ENCODE data around the gene BNIP3.

Gene BNIP3, protein sequence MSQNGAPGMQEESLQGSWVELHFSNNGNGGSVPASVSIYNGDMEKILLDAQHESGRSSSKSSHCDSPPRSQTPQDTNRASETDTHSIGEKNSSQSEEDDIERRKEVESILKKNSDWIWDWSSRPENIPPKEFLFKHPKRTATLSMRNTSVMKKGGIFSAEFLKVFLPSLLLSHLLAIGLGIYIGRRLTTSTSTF

DNA sequence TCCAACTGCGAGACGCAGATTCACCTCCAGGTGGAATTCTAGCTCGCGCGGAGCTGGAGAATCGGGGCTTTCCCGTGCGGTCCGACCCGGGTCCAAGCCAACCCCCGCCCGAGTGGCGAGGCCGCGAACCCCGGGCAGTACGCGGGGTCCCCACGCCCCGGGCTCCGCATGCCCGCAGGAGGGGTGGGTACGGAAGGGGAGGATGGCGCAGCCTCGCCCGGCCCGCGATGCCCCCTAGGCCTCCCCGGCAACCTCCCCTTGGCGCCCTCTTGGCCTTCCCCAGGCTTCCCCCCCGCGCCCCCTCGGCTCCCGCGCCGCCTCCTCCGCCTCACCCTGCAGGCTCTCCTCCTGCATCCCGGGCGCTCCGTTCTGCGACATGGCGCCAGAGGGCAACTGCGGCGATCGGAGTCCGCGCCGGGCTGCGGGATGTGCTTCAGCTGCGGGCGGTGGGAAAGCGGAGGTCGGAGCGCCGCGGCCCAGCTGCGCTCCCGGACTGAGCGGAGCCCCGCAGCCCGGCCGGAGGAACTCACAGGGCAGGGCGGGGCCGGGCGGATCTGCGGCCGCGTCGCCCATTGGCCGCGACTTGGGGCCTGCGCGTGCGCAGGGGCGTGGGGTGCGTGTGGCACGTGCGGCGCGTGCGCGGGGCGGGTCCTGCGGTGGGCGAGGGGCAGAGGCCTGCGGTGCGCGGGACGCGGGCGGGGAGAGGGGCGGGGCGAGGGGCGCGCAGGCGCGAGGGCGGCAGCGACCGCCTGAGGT, at the start of gene BNIP3:
Gene BNIP3, minus strand, starts transcription at position 495 of the 756 bp plus-strand sequence. Its CDS starts 117 bp downstream, at position 378.
- DNase-seq, result peak; percentile 97

DNA sequence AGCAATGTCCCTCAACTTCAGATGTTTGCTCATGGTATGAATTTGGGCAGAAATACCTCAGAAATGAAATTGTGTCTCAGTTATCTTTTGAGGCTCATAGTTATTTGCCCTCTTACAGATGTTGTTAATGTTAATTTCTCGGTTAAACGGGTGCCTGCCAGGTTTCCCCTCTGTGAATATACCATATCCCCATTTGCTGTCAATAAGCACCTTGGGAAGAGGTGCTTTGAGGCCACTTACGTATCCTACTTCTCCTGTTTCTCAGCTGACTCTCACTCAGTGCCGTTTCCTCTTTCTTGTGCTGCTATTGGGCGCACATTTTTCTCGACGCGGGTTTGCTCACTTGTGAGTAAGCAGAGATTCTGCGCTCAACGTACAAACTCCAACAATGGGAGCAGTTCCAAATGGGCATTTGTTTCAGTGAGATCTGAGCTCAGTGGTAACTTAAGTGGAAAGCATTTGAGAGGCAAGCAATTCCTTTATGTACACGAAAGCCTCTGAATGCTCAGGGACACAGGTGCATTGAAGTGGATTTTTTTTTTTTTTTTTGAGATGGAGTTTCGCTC, 49.3 kb upstream of the BNIP3 start:
- no peak for DNase-seq

DNA sequence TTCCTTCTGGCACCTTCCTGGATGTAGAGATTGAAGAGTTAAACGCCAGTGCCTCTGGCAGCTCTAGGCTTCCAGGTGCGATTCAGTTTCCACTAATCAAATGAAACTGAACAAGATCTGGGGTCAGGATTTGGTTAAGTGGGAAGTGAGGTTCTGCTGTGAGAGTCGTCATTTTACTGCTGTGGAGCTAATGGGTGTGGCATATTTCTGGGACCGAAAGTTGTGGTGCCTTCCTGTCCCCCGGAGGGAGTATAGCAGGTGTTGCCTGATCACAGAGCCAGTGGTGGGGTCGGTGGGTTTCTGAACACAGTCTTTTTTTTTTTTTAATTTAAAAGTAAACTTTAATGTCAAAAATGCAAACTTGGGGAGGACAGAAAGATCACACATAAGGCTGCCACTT, 47.0 kb upstream of the BNIP3 start:
- DNase-seq, result no peak

DNA sequence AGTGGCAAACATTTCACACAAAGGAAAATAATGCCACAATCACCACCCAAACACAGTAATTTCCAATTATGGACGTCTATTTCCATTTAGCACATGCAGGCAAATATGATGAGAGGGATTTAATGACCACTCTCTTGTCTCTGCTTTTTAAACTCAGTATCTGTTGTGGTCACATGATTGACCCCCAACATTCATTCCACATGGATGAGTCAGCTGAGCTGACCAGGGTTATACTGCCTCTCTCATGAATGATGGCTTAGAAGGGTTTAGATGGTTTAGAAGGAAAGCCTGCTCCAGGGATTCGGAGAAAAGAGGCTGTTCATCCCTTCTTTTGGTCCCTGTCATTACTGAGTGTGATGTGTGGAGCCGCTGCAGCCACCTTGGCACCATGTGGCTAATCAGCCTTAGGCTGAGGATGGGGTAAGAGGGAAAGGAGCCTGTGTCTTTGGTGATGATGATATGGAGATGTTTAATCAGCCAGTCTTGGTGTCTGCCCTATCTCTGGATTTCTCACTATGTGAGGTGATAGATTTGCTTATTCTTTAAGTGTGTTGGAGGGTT, 45.8 kb upstream of the BNIP3 start:
- no peak for DNase-seq

DNA sequence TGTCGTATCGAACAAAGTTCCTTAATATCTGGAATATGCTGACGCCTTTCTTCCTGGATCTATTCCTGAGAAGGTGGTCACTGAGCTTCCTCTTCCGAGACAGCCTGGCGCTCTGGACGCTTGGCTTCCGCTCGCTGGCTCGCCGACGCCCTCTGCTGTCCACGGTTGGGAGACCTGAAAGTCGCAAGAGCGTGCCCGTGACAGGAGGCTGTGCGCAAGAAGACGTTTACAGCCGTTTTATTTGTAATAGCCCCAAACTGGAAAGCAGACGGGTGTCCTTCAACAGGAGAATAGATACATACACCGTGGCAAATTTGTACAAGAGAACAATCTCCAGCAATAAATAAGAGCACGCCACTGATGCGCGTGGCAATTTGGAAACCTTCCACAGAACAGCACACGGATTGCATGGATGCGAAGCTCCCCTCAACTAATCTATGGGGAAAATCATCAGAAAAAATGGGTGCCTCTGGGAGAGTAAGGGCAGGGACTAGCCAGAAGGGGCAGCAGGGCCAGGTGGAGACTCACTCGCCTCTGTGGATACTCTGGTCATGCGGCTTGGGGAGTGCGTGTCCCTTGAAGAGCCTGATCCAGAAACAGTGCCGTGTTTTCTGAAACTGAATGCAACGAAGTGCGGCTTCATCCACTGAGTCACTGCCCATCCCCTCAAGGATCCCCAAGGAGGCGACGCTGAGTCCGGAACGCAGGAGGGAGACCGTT, 41.5 kb upstream of the BNIP3 start:
- DNase-seq, result no peak

DNA sequence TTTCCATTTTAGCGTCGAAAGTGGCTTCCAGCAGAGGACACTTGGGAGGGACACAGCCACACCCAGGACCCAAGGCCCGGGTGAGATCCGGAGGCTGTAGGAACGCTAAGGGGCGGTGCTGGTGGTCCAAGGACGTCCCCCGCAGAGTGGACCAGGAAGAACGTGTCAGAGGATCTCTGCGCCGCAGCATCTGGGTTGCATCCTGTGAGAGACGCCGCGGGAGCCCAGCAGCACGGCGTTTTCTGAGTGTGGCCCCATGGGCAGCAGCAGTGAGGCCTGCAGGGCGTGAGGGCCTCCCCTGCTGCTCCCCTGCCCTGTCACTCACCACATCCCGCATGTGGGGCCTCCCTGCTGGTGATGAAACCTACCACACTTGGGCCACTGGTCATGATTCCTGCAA, 40.5 kb upstream of the BNIP3 start:
- no peak for DNase-seq

DNA sequence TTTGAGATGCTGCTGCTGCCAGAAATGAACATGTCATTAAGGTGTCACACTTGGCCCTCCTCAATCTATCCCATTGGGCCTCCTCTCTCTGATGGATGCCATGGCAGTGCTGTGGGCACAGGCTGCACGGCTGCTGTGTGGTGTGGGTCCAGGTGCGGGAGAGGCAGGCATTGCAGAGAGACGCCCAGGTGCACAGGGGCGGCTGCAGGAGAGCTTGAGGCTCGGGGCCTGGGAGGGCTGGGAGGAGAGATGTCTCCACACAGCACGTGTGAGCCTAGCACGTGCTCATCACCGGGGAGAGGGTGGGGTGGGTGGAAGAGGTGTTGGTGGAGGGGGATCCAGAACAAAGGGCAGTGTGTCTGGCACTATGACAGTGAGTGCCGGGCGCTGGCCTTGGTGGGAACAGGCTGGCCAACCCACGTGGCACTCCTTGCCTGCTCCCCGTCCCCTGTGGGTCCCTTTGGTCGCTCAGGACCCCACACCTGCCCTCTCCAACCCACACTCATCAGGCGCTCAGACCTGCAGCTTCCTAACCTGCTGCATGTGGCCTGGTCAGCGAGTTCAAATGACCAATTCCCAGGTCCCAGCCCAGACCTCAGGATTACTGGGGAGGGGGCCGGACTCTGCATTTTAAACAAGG, 39.9 kb upstream of the BNIP3 start:
- no peak for DNase-seq

DNA sequence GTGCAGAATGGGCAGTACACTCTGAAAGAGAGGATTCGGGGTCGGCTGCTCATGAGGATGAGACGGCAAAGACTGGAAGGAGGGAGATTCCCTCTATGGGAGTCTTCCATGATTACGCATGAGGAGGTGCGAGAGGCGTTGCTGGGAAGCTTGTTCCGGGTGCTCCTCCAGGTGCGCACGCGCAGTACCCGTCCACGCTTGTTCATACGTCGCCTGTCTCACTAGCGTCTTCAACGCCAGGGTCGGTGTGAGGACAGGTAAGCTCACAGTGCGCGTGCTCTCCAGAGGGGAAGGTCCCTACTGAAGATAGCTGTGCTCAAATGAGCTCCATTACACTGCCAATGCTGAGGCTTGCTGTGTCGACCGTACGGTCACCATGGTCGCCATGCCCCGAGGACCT, 39.3 kb upstream of the BNIP3 start:
- no peak for DNase-seq

DNA sequence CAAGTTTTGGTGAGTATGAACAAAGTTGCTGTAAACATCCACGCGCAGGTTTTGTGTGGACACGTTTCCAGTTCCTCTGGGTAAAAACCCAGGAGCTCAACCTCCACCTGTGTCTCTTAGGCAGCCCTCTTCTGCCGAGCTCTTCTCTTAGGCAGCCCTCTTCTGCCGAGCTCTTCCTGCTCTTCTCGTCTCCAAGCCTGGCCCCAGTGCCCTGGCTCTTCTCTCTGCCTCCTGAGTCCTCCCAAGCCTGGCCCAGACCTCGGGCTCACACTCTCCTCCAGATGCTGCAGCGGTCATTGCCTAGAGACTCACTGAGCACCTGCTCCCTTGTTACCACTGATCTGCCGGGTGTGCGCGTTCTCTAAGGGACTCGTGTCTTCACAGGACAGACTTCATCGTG, 38.7 kb upstream of the BNIP3 start:
- no peak for DNase-seq

DNA sequence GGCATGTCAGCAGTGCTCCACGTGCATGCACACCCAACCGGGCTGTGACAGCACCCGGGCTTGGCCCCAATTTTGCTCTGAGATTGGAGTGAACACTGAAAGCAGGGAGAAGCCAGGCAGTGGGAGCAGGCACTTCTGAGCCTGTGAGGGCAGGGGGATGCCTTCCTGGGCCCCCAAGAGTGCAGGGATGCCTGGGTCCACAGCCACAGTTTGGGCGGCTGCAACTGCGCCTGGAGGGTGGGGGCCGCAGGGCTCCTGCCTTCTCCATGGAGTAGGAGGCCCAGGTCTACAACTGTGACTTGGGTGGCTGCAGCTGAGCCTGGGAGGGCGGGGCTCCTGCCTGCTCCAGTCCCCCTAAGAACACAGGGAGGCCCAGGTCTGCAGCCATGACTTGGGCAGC, 37.6 kb upstream of the BNIP3 start:
- no peak for DNase-seq

DNA sequence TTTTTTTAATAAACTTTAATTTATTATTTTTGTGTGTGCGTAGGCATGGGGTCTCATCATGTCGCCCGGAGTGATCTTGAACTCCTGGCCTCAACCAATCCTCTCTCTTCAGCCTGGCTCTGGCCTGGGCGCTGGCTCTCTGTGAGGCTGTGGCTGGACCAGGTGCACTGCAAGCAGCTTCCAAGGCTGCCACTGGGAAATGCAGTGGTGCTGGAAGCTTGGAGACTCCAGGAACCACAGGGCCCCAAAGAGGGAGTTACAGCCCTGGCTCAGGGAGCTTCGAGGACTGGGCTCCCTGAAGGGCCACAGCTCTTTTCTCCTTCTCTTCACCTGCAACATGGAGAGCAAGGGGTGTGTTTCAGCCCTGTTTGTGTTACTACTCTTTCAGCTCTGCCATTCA, 36.7 kb upstream of the BNIP3 start:
- no peak for DNase-seq

DNA sequence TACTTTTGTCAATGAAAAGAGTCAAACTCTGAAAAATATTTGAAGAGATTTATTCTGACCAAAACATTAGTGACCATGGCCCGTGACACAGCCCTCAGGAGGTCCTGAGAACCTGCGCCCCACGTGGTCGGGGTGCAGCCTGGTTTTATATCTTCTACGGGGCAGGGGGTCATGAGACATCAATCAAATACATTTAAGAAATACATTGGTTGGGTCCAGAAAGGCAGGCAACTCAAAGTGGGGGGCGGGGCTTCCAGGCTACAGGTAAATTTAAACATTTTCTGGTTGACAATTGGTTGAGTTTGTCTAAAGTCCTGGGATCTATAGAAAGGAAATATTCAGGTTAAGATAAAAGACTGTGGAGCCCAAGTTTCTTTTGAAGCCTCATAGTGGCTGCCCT, 34.8 kb upstream of the BNIP3 start:
- DNase-seq, result no peak

DNA sequence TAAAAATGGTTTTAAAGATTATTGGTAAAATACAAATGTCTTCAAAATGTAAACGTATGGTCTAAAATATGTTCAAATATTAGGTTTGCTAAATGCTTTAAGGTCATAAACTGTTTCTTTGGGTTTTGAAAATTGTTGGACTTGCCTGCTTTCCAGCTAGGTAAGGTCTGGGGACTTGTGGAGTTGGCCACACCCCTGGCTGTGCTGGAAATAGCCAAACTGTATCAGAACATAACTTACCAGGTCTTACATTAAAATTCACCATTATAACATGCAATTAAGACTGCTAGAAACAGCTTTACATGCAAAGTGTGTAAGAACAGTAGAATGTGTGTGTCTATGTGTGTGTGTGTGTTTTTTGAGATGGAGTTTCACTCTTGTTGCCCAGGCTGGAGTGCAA, 29.7 kb upstream of the BNIP3 start:
- DNase-seq, result no peak

DNA sequence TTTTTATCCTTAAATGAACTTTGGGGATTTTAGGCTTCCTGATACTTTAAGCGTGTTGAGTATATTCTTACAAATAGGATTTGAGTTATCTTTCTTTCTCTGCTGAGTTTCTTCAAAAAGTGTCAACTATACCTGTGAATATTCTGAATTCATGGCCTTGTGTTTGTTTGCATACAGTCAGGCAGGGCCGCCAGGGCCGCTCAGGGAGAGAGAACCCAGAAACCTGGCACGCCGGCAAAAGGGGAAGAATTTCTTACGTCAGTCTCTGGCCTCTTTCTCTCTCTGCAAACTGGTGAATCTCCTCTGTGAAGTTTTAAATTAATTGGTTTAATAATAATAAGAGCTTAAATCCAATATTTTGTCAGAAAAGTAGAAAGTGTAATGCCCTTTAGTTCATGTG, 29.3 kb upstream of the BNIP3 start:
- no peak for DNase-seq

DNA sequence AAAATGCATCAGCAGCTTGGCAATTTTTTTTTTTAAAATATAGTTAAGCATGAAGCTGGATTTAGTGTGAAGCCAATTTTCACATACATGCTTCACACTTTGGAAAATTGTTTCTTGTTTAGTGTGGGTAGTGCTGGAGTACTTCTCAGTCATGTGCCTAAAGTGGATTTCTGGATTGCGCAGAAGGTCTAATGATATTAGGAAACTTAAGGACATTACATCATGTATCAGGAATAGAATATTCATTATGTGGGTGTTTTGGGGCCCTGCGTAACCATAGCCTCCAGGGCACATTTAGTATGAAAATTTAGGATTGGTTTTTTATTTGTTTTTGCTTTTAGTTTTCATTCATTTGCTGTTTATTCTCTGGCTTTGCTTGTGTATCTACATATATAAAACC, 28.8 kb upstream of the BNIP3 start:
- DNase-seq, result no peak

DNA sequence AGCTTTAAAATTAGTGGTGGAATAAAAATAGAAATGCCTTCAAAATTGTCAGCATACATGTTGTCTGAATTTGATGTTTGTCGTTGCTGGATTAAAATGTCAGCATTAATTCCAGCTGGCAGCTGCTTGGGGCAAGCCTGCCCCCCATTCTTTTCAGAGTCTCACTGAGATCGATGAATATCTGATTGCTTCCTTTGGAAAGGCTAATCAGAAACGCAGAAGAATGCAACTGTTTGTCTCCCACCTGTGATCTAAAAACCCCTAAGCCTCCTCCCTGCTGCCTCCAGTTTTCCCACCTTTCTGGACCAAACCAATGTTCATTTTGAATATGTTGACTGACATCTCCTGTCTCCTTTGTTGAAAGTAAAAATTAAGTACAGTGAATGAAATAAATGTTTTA, 27.9 kb upstream of the BNIP3 start:
- DNase-seq, result no peak

DNA sequence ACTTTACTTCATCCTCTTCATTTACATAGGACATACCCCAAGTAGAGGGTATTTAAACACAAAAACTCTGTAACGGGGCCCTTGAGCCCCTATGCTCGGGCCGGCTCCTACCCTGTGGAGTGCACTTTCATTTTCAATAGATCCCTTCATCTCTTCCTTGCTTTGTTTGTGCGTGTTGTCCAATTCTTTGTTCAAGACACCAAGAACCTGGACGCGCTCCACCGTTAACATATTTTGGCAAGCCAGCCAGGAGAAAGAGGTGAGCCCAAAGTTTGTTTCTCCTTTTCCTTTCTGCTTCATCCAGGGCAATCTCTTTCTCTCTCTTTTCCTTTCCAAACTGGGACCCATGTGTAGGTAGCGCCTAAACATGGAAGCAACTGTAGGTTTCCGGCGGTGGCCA, 26.0 kb upstream of the BNIP3 start:
- DNase-seq, result no peak

DNA sequence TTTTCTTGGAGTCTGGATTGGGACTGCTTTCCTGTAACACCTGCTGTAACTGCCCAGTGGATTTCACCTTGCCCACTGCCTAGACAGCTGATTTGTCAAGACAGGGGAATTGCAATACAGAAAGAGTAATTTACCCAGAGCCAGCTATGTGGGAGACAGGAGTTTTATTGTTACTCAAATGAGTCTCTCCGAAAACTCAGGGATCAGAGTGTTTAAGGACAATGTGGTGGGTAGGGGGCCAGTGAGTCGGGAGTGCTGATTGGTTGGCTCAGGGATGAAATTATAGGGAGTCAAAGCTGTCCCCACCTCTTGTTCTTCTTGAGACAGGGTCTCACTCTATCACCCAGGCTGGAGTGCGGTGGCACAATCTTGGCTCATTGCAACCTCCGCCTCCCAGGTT, 25.2 kb upstream of the BNIP3 start:
- no peak for DNase-seq

DNA sequence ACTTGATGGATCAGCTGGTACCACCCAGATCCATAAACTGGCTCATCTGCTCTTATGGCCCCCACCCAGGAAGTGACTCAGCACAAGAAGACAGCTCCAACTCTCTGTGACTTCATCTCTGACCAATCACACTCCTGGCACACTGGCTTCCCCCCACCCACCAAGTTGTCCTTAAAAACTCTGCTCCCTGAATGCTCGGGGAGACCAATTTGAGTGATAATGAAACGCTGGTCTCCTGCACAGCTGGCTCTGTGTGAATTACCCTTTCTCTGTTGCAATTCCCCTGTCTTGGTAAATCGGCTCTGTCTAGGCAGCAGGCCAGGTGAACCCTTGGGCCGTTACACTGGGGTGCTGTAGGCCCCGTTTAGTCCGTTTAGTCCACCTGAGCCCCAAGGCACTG, 23.4 kb upstream of the BNIP3 start:
- DNase-seq, result no peak

DNA sequence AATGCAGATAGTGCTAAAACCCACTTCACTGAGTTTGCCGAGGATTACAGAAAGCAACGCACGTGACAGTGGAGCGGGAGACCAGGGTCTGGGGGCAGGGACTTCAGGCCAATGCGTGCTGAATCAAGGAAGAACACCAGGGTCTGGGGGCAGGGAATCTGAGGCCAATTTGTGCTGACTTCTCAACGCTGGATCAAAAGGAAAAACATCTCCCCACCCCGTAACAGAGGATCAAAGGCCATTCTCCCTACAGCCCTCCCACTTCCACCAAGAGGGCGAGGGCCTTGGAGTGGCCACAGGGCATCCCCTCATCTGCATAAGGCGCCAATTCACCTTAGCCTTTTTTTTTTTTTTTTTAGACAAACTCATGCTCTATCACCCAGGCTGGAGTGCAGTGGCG, 22.3 kb upstream of the BNIP3 start:
- no peak for DNase-seq

DNA sequence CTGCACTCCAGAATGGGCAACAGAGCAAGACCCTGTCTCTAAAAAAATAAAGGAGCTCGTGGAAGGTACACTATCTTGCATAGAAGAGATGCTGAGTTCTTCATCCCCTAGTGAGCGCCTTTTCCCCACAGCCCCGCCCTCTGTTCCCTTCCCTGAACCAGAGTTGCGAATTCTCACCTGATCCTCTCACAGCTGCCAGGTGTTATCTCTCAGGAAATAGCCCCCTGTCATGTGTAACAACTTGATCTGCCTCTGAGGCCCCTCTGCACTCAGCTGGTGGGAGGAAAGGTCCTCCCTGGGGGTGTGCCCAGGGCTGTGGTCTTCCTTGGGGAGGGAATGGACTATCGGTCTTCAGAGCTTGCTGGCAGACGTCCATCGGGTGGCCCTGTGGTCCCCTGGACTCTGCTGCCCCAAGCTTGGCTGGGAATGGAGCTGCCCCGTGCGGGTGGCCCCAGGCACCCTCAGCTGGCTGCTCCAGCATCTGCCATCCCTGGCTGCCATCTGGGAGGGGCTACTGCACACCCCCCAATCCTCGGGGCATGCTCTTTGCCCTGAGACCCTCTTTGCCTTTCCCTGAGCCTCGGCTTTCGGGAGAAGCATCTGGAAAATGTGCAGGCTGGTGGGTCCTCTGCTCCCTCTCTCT, 21.7 kb upstream of the BNIP3 start:
- DNase-seq, result no peak

DNA sequence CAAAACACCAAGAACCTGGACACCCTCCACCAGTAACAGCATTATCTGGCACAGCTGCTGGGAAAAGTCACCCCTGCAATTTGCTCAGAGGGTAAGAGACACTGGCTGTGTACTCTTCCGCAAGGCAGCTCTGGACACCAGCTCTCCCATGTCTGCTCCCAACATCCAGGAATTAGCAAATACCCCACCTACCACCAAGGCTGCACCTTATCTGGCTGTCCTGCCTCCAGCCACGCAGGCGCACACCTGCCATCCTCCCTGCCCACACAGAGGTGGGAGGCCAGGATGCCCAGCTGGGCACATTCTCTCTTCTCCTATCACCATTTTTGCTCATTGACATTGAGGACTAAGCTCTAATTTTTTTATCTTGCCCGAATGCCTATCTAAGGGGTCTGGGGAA, 20.3 kb upstream of the BNIP3 start:
- DNase-seq, result no peak
